CD4-positive, alpha-beta T cell treated with Interleukin-21 for 1 hour (primary cell): ENCODE data around the gene EVA1B.

Source experiments
- DNase-seq: peaks from one replicate; pipeline ENCODE4 v3.0.0-alpha.2; 2020

Gene EVA1B

GRCh38 chr1:36274201-36274600 is 49.2 kb downstream of the EVA1B start:
- DNase-seq, result no peak

DNA sequence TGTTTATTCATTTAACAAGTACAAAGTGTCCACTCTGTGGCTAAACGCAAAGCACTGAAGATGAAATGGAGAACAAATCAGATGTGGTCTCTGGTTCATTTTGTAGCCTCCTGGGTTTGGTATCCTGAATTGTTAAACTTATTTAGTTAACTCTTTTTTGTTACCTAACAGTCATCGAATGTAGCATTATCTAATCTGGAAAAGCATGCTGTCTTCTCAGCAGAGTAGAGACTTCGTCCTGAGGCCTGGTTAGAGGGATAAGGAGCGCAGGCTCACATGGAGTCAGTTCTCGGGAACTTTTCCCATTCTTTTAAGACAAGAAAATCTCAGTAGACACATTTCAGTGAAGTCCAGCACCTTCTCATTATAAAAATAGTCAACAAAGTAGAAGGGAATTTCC is 50.4 kb downstream of the EVA1B start:
- DNase-seq, result no peak
